ENCODE measurements around the gene FLNB. TPM values are rescaled to one million over a fixed set of nuclear protein-coding genes. Genes with fewer than 3 reads are reported as not detected.

FLNB gene
- total RNA-seq, 2 donors from 2014 or later, result 331 to 408 TPM

DNA sequence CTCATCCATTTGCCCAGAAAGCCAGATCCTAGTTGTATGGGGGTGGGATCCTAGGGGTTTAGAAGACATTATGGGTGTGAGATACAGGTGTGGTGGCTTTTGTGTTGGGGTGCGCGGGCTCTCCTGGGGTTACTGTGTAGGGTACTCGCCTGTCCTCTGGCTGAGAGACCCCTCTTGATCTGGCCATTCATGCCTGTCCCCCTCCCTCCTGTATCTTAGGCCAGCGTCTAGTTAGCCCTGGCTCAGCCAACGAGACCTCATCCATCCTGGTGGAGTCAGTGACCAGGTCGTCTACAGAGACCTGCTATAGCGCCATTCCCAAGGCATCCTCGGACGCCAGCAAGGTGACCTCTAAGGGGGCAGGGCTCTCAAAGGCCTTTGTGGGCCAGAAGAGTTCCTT lies 161.1 kb downstream of the FLNB start:
- 91% methylated on average over 9 of the region's 9 CpGs for WGBS
- Histone ChIP-seq H3K36me3 (peaks cover 2 to 17% of the 10 kb centered on the region in 2 donors), H3K4me3 (no peak overlapping the region), H3K27ac (peak overlapping the region; percentile 5), H3K27me3 (replicated peaks; ENCODE audit: insufficient read depth) (no peaks in the 10 kb centered on the region), H3K4me1 (replicated peaks) (peaks cover 12% of the 10 kb centered on the region), H3K9me3 (no peaks in the 10 kb centered on the region)
- intact Hi-C loops (cut with DNase I), result loop anchor here (5.0 kb wide), 1 partner anchor 97 kb away; no protein-coding TSS in a partner anchor
- no peak for DNase-seq (ENCODE audit: low spot score)
- no peak for TF ChIP-seq POLR2AphosphoS5 (IDR thresholded peaks at IDR 0.05)
- TF ChIP-seq POLR2A (IDR thresholded peaks at IDR 0.05), result no peak
- no peak for TF ChIP-seq CTCF (IDR thresholded peaks at IDR 0.05)

DNA sequence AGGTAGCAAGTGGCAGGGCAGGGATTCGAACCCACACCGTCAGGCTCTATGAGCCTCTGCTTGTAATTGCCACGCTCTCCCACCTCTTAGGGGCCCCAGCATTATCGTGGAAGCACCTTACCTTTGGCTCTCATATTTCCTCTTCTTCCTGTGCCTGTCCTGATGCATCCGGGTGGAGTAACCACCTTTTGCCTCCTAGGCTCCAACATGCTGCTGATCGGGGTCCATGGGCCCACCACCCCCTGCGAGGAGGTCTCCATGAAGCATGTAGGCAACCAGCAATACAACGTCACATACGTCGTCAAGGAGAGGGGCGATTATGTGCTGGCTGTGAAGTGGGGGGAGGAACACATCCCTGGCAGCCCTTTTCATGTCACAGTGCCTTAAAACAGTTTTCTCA lies 162.2 kb downstream of the FLNB start:
- DNase-seq (ENCODE audit: low spot score), result no peak
- peaks cover 8% of the 10 kb centered on the region for H3K4me1 ChIP-seq (replicated peaks)
- TF ChIP-seq CTCF (IDR thresholded peaks at IDR 0.05), result no peak
- no peak for TF ChIP-seq POLR2A (IDR thresholded peaks at IDR 0.05)
- TF ChIP-seq POLR2AphosphoS5 (IDR thresholded peaks at IDR 0.05), result no peak
- no peaks in the 10 kb centered on the region for H3K27me3 ChIP-seq (replicated peaks; ENCODE audit: insufficient read depth)
- H3K4me3 ChIP-seq, result no peak overlapping the region
- intact Hi-C loops (cut with DNase I), result loop anchor here (5.0 to 10.0 kb wide), 2 partner anchors 213 to 306 kb away; no protein-coding TSS in a partner anchor
- no peak overlapping the region for H3K27ac ChIP-seq
- H3K9me3 ChIP-seq, result no peaks in the 10 kb centered on the region
- H3K36me3 ChIP-seq, result peaks cover 2 to 17% of the 10 kb centered on the region in 2 donors
- WGBS, result 88% methylated on average over 11 of the region's 11 CpGs

- no peak for DNase-seq (ENCODE audit: low spot score)
- Histone ChIP-seq H3K27me3 (replicated peaks; ENCODE audit: insufficient read depth) (no peaks in the 10 kb centered on the region), H3K27ac (no peak overlapping the region), H3K4me1 (replicated peaks) (peaks cover 6% of the 10 kb centered on the region), H3K4me3 (no peak overlapping the region), H3K9me3 (no peaks in the 10 kb centered on the region), H3K36me3 (peaks cover 2 to 17% of the 10 kb centered on the region in 2 donors)
- intact Hi-C loops (cut with DNase I), result loop anchor here (5.0 to 10.0 kb wide), 2 partner anchors 214 to 306 kb away; no protein-coding TSS in a partner anchor
- 86% methylated on average over 9 of the region's 9 CpGs for whole genome bisulfite sequencing
- TF ChIP-seq CTCF (IDR thresholded peaks at IDR 0.05), result no peak
- TF ChIP-seq POLR2AphosphoS5 (IDR thresholded peaks at IDR 0.05), result no peak
- TF ChIP-seq POLR2A (IDR thresholded peaks at IDR 0.05), result no peak
These were observed 162.9 kb downstream of the FLNB start for GRCh38 chr3:58171126-58171525.

GRCh38 chr3:58173029-58173668 lies 164.9 kb downstream of the FLNB start:
- TF ChIP-seq CTCF (IDR thresholded peaks at IDR 0.05), result no peak
- no peak for TF ChIP-seq POLR2A (IDR thresholded peaks at IDR 0.05)
- TF ChIP-seq POLR2AphosphoS5 (IDR thresholded peaks at IDR 0.05), result no peak
- intact Hi-C loops (cut with DNase I), result loop anchor here (2.0 to 10.0 kb wide), 3 partner anchors 164 to 308 kb away; partner anchors contain the start of gene FLNB
- 74% methylated on average over 14 of the region's 14 CpGs for WGBS
- H3K27ac ChIP-seq, result peak overlapping the region; percentile 42 to 64
- no peak for DNase-seq (ENCODE audit: low spot score)
- no peaks in the 10 kb centered on the region for H3K27me3 ChIP-seq (replicated peaks; ENCODE audit: insufficient read depth)
- no peak overlapping the region for H3K4me3 ChIP-seq
- no peaks in the 10 kb centered on the region for H3K9me3 ChIP-seq
- peaks cover 6% of the 10 kb centered on the region for H3K4me1 ChIP-seq (replicated peaks)
- H3K36me3 ChIP-seq, result peaks cover 2 to 17% of the 10 kb centered on the region in 2 donors

Data from prostate gland (tissue), 2 donors.